GM12878 (cell line): ENCODE results near the gene EDA2R. TPM values are rescaled to one million over a fixed set of nuclear protein-coding genes. Genes with fewer than 3 reads are reported as not detected.

ENCODE experiments used
- ATAC-seq: fragments of 200-7000 bp; cut with Tn5 transposase; 3 replicates; pipeline ENCODE4 v1.9.1; 2020; ENCODE audit warnings: mild to moderate bottlenecking, moderate library complexity
- BruUV-seq: library from RNA; stranded (reverse); fragments of 400-500 nt; replicated peaks from 2 replicates; lab custom pipeline; 2021; lab: Mats Ljungman, UMichigan
- CTCF ChIA-PET: fragments of 300-600 bp; sonication (Branson Sonifier 250); formaldehyde crosslinking; extraction: SDS; loops from one replicate; lab custom pipeline; 2021; ENCODE audit warnings: inconsistent platforms; lab: Yijun Ruan, JAX
- POLR2A ChIA-PET: fragments of 350-600 bp; formaldehyde crosslinking; extraction: SDS; loops from one replicate; lab custom pipeline; 2021; ENCODE audit warnings: inconsistent platforms; lab: Charles Lee
- RAD21 ChIA-PET: fragments of 300-600 bp; sonication (Branson Sonifier 250); formaldehyde crosslinking; loops from one replicate; lab custom pipeline; 2023; ENCODE audit warnings: antibody characterized with exemption; ENCODE audit not compliant: unreplicated experiment; lab: Charles Lee
- SMC1A ChIA-PET: fragments of 300-600 bp; sonication (Branson Sonifier 250); formaldehyde crosslinking; loops from one replicate; lab custom pipeline; 2023; ENCODE audit not compliant: unreplicated experiment, uncharacterized antibody; lab: Charles Lee
- DNase-seq: peaks from one replicate; pipeline ENCODE4 v3.0.0-alpha.2; 2011; ENCODE audit warnings: low read depth, low spot score
- FAIRE-seq: peaks from 3 replicates; lab custom pipeline; 2011; peaks lifted over from hg19 to GRCh38; lab: Jason Lieb, UNC
- H2AFZ ChIP-seq: 2 replicates; pipeline ENCODE4 v1.6.0; 2011; ENCODE audit warnings: low read depth, low read length, control low read depth; ENCODE audit not compliant: control insufficient read depth
- H3K27ac ChIP-seq: 2 replicates; pipeline ENCODE4 v1.5.1; 2011; ENCODE audit warnings: control low read depth; ENCODE audit not compliant: control insufficient read depth, insufficient read depth
- H3K27me3 ChIP-seq, 2 experiments: replicated peaks in 1 of 2; 2 replicates each; pipeline versions ENCODE4 v1.6.0 to v1.6.1; 2011; ENCODE audit warnings: low read length in 1 of 2; ENCODE audit not compliant: control insufficient read depth in 2 of 2, insufficient read depth in 2 of 2
- H3K36me3 ChIP-seq, 2 experiments: 2 replicates each; pipeline ENCODE4 v1.5.1; 2011; ENCODE audit warnings: low read length in 1 of 2; ENCODE audit not compliant: control insufficient read depth in 2 of 2, insufficient read depth in 2 of 2
- H3K4me1 ChIP-seq: 2 replicates; pipeline ENCODE4 v1.6.1; 2011; ENCODE audit warnings: mild to moderate bottlenecking, low read length, moderate library complexity, mixed read lengths; ENCODE audit not compliant: control insufficient read depth, insufficient read depth
- H3K4me2 ChIP-seq: 2 replicates; pipeline ENCODE4 v1.6.0; 2011; ENCODE audit warnings: control low read depth; ENCODE audit not compliant: control insufficient read depth, insufficient read depth
- H3K4me3 ChIP-seq: fragments of 200-600 bp; sonication (generic); 2 replicates; pipeline ENCODE4 v1.5.1; 2016
- H3K79me2 ChIP-seq: 2 replicates; pipeline ENCODE4 v1.6.0; 2011; ENCODE audit warnings: low read length; ENCODE audit not compliant: control insufficient read depth, insufficient read depth
- H3K9ac ChIP-seq: 2 replicates; pipeline ENCODE4 v1.8.0; 2011; ENCODE audit warnings: low read length, control low read depth, mixed read lengths; ENCODE audit not compliant: control insufficient read depth, insufficient read depth
- H3K9me3 ChIP-seq: replicated peaks from 3 replicates; pipeline ENCODE4 v1.5.1; 2011; ENCODE audit warnings: mild to moderate bottlenecking, low read length; ENCODE audit not compliant: control insufficient read depth, insufficient read depth
- H4K20me1 ChIP-seq: 2 replicates; pipeline ENCODE4 v1.6.0; 2011; ENCODE audit not compliant: control insufficient read depth, insufficient read depth
- BACH1 ChIP-seq: fragments of 450-650 bp; IDR thresholded peaks from 2 replicates; pipeline ENCODE4 v1.6.1; 2017; ENCODE audit warnings: mild to moderate bottlenecking, borderline replicate concordance
- CHD2 ChIP-seq: IDR thresholded peaks from 2 replicates; pipeline ENCODE4 v1.6.1; 2011; ENCODE audit warnings: low read depth, low read length, improper control_type of control experiment, borderline replicate concordance
- MEF2A ChIP-seq: IDR thresholded peaks from 2 replicates; pipeline ENCODE4 v1.6.1; 2011; ENCODE audit warnings: low read depth, mild to moderate bottlenecking, low read length, moderate library complexity; ENCODE audit not compliant: insufficient read depth
- MEF2B ChIP-seq: fragments of 450-650 bp; IDR thresholded peaks from 2 replicates; pipeline ENCODE4 v1.6.1; 2018; ENCODE audit warnings: mild to moderate bottlenecking, moderate library complexity; ENCODE audit not compliant: partially characterized antibody, poor library complexity, severe bottlenecking
- NRF1 ChIP-seq: conservative IDR thresholded peaks from 2 replicates; pipeline ENCODE4 v1.6.1; 2011; ENCODE audit warnings: mild to moderate bottlenecking, low read depth, low read length, improper control_type of control experiment
- PRDM15 ChIP-seq: fragments of 450-650 bp; formaldehyde crosslinking; IDR thresholded peaks from 2 replicates; pipeline ENCODE4 v1.4.0; 2020; ENCODE audit warnings: mild to moderate bottlenecking, moderate library complexity
- RUNX3 ChIP-seq: IDR thresholded peaks from 2 replicates; pipeline ENCODE4 v1.6.1; 2012; ENCODE audit warnings: low read length, inconsistent platforms
- SMC3 ChIP-seq: IDR thresholded peaks from 2 replicates; pipeline ENCODE4 v1.6.1; 2011; ENCODE audit warnings: low read length, improper control_type of control experiment, borderline replicate concordance
- WGBS: methylation state at CpG from one replicate; pipeline ENCODE4 v1.1.6; 2016; ENCODE audit warnings: low lambda C conversion rate; ENCODE audit not compliant: insufficient replicate concordance, insufficient coverage; ENCODE audit errors: missing lambda C conversion rate; 5-methylcytosine and 5-hydroxymethylcytosine counted together
- in situ Hi-C: fragments of 300-500 bp; cut with MboI; formaldehyde crosslinking; loops from 9 replicates; pipeline ENCODE4 v1.14.3; 2018; ENCODE audit warnings: mixed read lengths
- intact Hi-C: fragments of 100-400 bp; cut with micrococcal nuclease; formaldehyde crosslinking; loops from one replicate; pipeline ENCODE4 v1.14.2; 2022; ENCODE audit not compliant: unreplicated experiment
- polyA plus RNA-seq, 11 experiments: library from polyadenylated mRNA; depleted of rRNA in 4 of 11; unstranded in 6 of 11; stranded (reverse) in 5 of 11; fragments of >200 nt; fragmentation: Nextera tagmentation in 4 of 11; fragmentation: Illumina TruSeq in 1 of 11; extraction: Ambion mirVana in 4 of 11; extraction: Trizol in 1 of 11; gene quantifications; 1 replicate in 1 of 11; 2 replicates in 10 of 11; pipeline versions ENCODE4 v1.2.1 to v1.2.3, GENCODE V29; 2011 to 2016; ENCODE audit warnings: inconsistent platforms in 2 of 11, missing spikeins in 2 of 11, low read depth in 1 of 11
- total RNA-seq, 4 experiments: library from RNA; depleted of rRNA in 3 of 4; stranded (reverse); fragments of >200 nt in 3 of 4; fragmentation: Illumina TruSeq in 1 of 4; extraction: Trizol in 1 of 4; gene quantifications; 2 replicates each; pipeline versions ENCODE4 v1.2.1 to v1.2.3, GENCODE V29; 2013 to 2021

The EDA2R gene
- total and polyA plus RNA-seq, 10 of the 15 experiments (the other 5 are each of a cell fraction or from before 2014, with no cell fraction given) = 3.3 to 33.5 (median 8.4) TPM

- TF ChIP-seq PRDM15 (CRISPR knock-in tag) (no peak), SMC3 (no peak)
These were observed 6.4 kb downstream of the EDA2R start (continued) for GRCh38 chrX:66632473-66632872.

GRCh38 chrX:66625525-66625924 lies 13.4 kb downstream of the EDA2R start:
- ChIA-PET RAD21 (interaction anchor here (1.1 kb wide), 1 partner anchor 11 kb away, joined by 4 read pairs; no protein-coding TSS in a partner anchor), CTCF (no interaction called here), SMC1A (interaction anchor here (1.0 to 1.5 kb wide), 3 partner anchors 10 to 11 kb away, joined by 3 to 6 read pairs (median 3); no protein-coding TSS in a partner anchor), POLR2A (no interaction called here)
- no peak overlapping the region for H3K27ac ChIP-seq
- H3K4me2 ChIP-seq = peak overlapping the region; percentile 3; the same call in 1 of the 2 replicates
- H3K79me2 ChIP-seq = peaks cover 30% of the 10 kb centered on the region
- in situ Hi-C loops = no loop called here
- TF ChIP-seq CHD2 = no peak
- TF ChIP-seq BACH1 = no peak
- TF ChIP-seq RUNX3 = peak; percentile 63
- TF ChIP-seq NRF1 = no peak
- TF ChIP-seq MEF2B = peak; percentile 45
- 0 out of 2 replicates have a peak, but pooled peaks have one; percentile 36 for TF ChIP-seq MEF2A
- H2AFZ ChIP-seq = no peak overlapping the region
- H4K20me1 ChIP-seq = no peaks in the 10 kb centered on the region
- peak; percentile 30 for DNase-seq
- H3K9ac ChIP-seq = no peak overlapping the region
- H3K4me3 ChIP-seq = no peak overlapping the region
- no peaks in the 10 kb centered on the region for H3K36me3 ChIP-seq
- no peaks in the 10 kb centered on the region for H3K27me3 ChIP-seq
- no peaks in the 10 kb centered on the region for H3K4me1 ChIP-seq
- ATAC-seq = peak; percentile 72
- no TSS peak for BruUV-seq
- WGBS = 55% methylated on average over 3 of the region's 3 CpGs
- intact Hi-C loops = no loop called here
- no peak for FAIRE-seq
- no peaks in the 10 kb centered on the region; the same call in 2 of the 3 replicates for H3K9me3 ChIP-seq
